ENCODE results near the gene RAB37. TPM values are rescaled to one million over a fixed set of nuclear protein-coding genes. Genes with fewer than 3 reads are reported as not detected.
A peak's percentile ranks its signal among the peaks of the same experiment; 100 is the strongest.

Gene RAB37
- total and polyA plus RNA-seq, 2 of the 13 experiments (the other 11 are each of a cell fraction or from before 2014, with no cell fraction given): 0.91 to 3.7 TPM

GRCh38 chr17:74750327-74751069 is 13.4 kb downstream of the RAB37 start (continued):
- 0 out of 2 replicates have a peak, but pooled peaks have one; percentile 52 for TF ChIP-seq RERE (CRISPR knock-in tag; IDR thresholded peaks at IDR 0.05; ENCODE audit: low read depth)
- 0 out of 2 replicates have a peak, but pooled peaks have one; percentile 50 for TF ChIP-seq MZF1 (CRISPR knock-in tag; IDR thresholded peaks at IDR 0.05; ENCODE audit: borderline replicate concordance)
- TF ChIP-seq EHMT2 (IDR thresholded peaks at IDR 0.05; ENCODE audit: borderline replicate concordance, low read depth, low read length): no peak; the same call in 1 of the 2 replicates
- no peak; the same call in none of the 2 replicates for TF ChIP-seq ZSCAN9 (CRISPR knock-in tag; IDR thresholded peaks at IDR 0.05; ENCODE audit: borderline replicate concordance)
- TF ChIP-seq TBP (CRISPR knock-in tag; IDR thresholded peaks at IDR 0.05): peak; percentile 88; the same call in 1 of the 2 replicates
- TF ChIP-seq ZNF282 (IDR thresholded peaks at IDR 0.05; ENCODE audit: partially characterized antibody): no peak
- TF ChIP-seq GABPA (IDR thresholded peaks at IDR 0.05; ENCODE audit: low read depth, low read length): no peak
- TF ChIP-seq GABPA (CRISPR knock-in tag; IDR thresholded peaks at IDR 0.05; ENCODE audit: low read depth): 0 out of 2 replicates have a peak, but pooled peaks have one; percentile 10
- TF ChIP-seq TEAD2 (CRISPR knock-in tag; IDR thresholded peaks at IDR 0.05): no peak; the same call in 1 of the 2 replicates
- peak; percentile 18 for TF ChIP-seq PRPF4 (IDR thresholded peaks at IDR 0.05; ENCODE audit: low read depth, low read length, poor library complexity, severe bottlenecking)
- TF ChIP-seq ETV5 (CRISPR knock-in tag; IDR thresholded peaks at IDR 0.05; ENCODE audit: borderline replicate concordance): peak; percentile 63
- peak; percentile 46; the same call in 1 of the 2 replicates for TF ChIP-seq KDM1A (CRISPR knock-in tag; IDR thresholded peaks at IDR 0.05)
- TF ChIP-seq U2AF1 (optimal IDR thresholded peaks at IDR 0.05; ENCODE audit: low read depth, low read length): no peak
- TF ChIP-seq MTF2 (CRISPR knock-in tag; IDR thresholded peaks at IDR 0.05; ENCODE audit: borderline replicate concordance): no peak
- peak; percentile 57; the same call in 1 of the 2 replicates for TF ChIP-seq MYPOP (CRISPR knock-in tag; IDR thresholded peaks at IDR 0.05)
- TF ChIP-seq SMC3 (IDR thresholded peaks at IDR 0.05; ENCODE audit: low read length): 0 out of 2 replicates have a peak, but pooled peaks have one; percentile 7
- TF ChIP-seq MTA3 (CRISPR knock-in tag; IDR thresholded peaks at IDR 0.05): no peak
- peak; percentile 80 for TF ChIP-seq IRF2 (CRISPR knock-in tag; IDR thresholded peaks at IDR 0.05)
- TF ChIP-seq ZNF567 (CRISPR knock-in tag; IDR thresholded peaks at IDR 0.05; ENCODE audit: borderline replicate concordance): peak; percentile 86
- no peak for TF ChIP-seq ZNF678 (CRISPR knock-in tag; IDR thresholded peaks at IDR 0.05)
- no peak for TF ChIP-seq ZIK1 (CRISPR knock-in tag; IDR thresholded peaks at IDR 0.05; ENCODE audit: borderline replicate concordance, low read depth)
- 0 out of 2 replicates have a peak, but pooled peaks have one; percentile 73 for TF ChIP-seq ISL2 (CRISPR knock-in tag; IDR thresholded peaks at IDR 0.05)
- peak; percentile 98 for TF ChIP-seq MXI1 (IDR thresholded peaks at IDR 0.05; ENCODE audit: borderline replicate concordance, low read depth, low read length)
- TF ChIP-seq MEF2D (CRISPR knock-in tag; IDR thresholded peaks at IDR 0.05): peak; percentile 80; the same call in 1 of the 2 replicates

Measured in HepG2 (cell line).